Gastroesophageal sphincter (tissue), 3 donors: ENCODE measurements around the gene RALA.

Experiments
- EP300 ChIP-seq: sonication (generic); formaldehyde crosslinking; IDR thresholded peaks from one replicate; pipeline ENCODE4 v1.6.1; 2017; ENCODE audit warnings: antibody characterized with exemption, mild to moderate bottlenecking
- POLR2A ChIP-seq, 2 donors: fragments of 450-650 bp; IDR thresholded peaks; one replicate each; pipeline ENCODE4 v1.6.1; 2017; ENCODE audit warnings: antibody characterized with exemption in 2 of 2, mild to moderate bottlenecking in 2 of 2, moderate library complexity in 1 of 2
- POLR2AphosphoS5 ChIP-seq: sonication (generic); formaldehyde crosslinking; IDR thresholded peaks from one replicate; pipeline ENCODE4 v1.6.1; 2017; ENCODE audit warnings: antibody characterized with exemption
- TF ChIP-seq, protein P1 (sequence below), 4 experiments: fragments of 200-600 bp in 2 of 4; fragments of 450-650 bp in 2 of 4; sonication (generic) in 1 of 4; IDR thresholded peaks; one replicate each; pipeline ENCODE4 v1.5.1; 2017 to 2019; ENCODE audit warnings: antibody characterized with exemption in 4 of 4, mild to moderate bottlenecking in 2 of 4, moderate library complexity in 2 of 4

DNA sequence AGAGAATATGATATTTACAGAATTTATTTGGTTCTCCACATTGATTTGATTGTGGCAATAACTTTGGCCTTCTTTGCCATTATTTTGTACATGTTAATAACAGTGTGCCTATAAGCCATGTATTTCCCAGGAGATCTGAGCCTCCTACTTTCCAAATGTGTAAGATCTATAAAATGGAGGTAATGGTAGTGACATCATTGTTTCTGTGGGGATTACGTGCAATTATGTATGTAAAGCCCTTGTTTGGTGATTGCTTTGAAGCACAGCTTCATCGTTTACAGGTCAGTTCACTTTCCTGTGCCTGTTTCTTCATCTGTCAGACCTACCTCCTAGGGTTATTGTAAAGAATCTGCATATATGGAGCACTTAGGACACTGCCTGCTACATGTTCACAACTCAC lies 39.8 kb upstream of the RALA start:
- TF ChIP-seq POLR2AphosphoS5: no peak
- TF ChIP-seq, protein P1, sequence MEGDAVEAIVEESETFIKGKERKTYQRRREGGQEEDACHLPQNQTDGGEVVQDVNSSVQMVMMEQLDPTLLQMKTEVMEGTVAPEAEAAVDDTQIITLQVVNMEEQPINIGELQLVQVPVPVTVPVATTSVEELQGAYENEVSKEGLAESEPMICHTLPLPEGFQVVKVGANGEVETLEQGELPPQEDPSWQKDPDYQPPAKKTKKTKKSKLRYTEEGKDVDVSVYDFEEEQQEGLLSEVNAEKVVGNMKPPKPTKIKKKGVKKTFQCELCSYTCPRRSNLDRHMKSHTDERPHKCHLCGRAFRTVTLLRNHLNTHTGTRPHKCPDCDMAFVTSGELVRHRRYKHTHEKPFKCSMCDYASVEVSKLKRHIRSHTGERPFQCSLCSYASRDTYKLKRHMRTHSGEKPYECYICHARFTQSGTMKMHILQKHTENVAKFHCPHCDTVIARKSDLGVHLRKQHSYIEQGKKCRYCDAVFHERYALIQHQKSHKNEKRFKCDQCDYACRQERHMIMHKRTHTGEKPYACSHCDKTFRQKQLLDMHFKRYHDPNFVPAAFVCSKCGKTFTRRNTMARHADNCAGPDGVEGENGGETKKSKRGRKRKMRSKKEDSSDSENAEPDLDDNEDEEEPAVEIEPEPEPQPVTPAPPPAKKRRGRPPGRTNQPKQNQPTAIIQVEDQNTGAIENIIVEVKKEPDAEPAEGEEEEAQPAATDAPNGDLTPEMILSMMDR (IDR thresholded peaks at IDR 0.05): no peak
- TF ChIP-seq EP300: no peak
- no peak for TF ChIP-seq POLR2A (IDR thresholded peaks at IDR 0.05)
